Left colon (tissue), 2 donors: ENCODE data around the gene FAM13A. TPM values are rescaled to one million over a fixed set of nuclear protein-coding genes. Genes with fewer than 3 reads are reported as not detected.
"Not testable (repeated sequence)": the region's sequence is repeated elsewhere in the genome, so short reads cannot be mapped to it uniquely, and the experiment has no call there.

Experiments used
- ATAC-seq: fragments of 200-7000 bp; cut with Tn5 transposase; one replicate; pipeline ENCODE4 v1.9.1; 2020; ENCODE audit warnings: mild to moderate bottlenecking, moderate library complexity
- DNase-seq, 2 donors: peaks; one replicate each; pipeline ENCODE4 v3.0.0-alpha.2; 2020
- intact Hi-C, 2 donors: fragments of 100-400 bp; cut with DNase I in 1 of 2; cut with micrococcal nuclease in 1 of 2; formaldehyde crosslinking; loops; one replicate each; pipeline versions ENCODE4 v1.11.2 to v1.14.0; 2022; cut with DNase I, micrococcal nuclease
- long read RNA-seq: library from polyadenylated mRNA; unstranded; transcript quantifications from one replicate; pipeline ENCODE4 v2.0.0, GENCODE V29; 2021
- total RNA-seq, 2 donors: library from RNA; stranded (reverse); fragmentation: NEBNext Ultra II Directional; extraction: Animal tissue kit (Norgen Biotek cat#: 25700); gene quantifications; one replicate each; pipeline ENCODE4 v1.2.1, GENCODE V29; 2021
- donor health status: DM: no; HTN: no; CAD: no.
- donor health status: DM: yes; HTN: yes; CAD: no.

Gene FAM13A
- total RNA-seq, result 10 to 100 TPM; 34.3 to 80.3 TPM
- long read RNA-seq, partial matches to known transcripts, result 5 of 21 reads
- long read RNA-seq, other reads (novel, unspliced or antisense), result 12 of 21 reads

GRCh38 chr4:89056953-89057398, at the start of gene FAM13A:
Gene FAM13A (minus strand): TSS chr4:89057185. CDS start chr4:89056964, 221 bp downstream.
- ATAC-seq, result peak; percentile 95
- peak; percentile 76 to 77 for DNase-seq
- intact Hi-C loops, result no loop called here

- peak; percentile 44 for ATAC-seq
- DNase-seq, result no peak
- intact Hi-C loops, result loop anchor here in 1 of 2 donors (5.0 kb wide), 1 partner anchor 293 kb away; no protein-coding TSS in a partner anchor
Measured at GRCh38 chr4:89105726-89106125, 48.7 kb upstream of the FAM13A start.

GRCh38 chr4:89101256-89102161, 44.5 kb upstream of the FAM13A start:
- ATAC-seq (no peak), DNase-seq (no peak)
- intact Hi-C loops, result no loop called here

GRCh38 chr4:89100853-89101252, 43.9 kb upstream of the FAM13A start:
- intact Hi-C loops, result no loop called here
- DNase-seq (no peak), ATAC-seq (no peak)

- ATAC-seq (no peak), DNase-seq (no peak)
- intact Hi-C loops, result no loop called here
Measured at GRCh38 chr4:89099471-89099870, 42.5 kb upstream of the FAM13A start.

GRCh38 chr4:89099034-89099433, 42.0 kb upstream of the FAM13A start:
- ATAC-seq (no peak), DNase-seq (no peak)
- intact Hi-C loops, result no loop called here

- ATAC-seq (no peak), DNase-seq (no peak)
- intact Hi-C loops, result no loop called here
Measured at GRCh38 chr4:89078300-89078699, 21.3 kb upstream of the FAM13A start.

- intact Hi-C loops, result no loop called here
Measured at GRCh38 chr4:89077761-89078160, 20.8 kb upstream of the FAM13A start.

GRCh38 chr4:89072921-89073320, 15.9 kb upstream of the FAM13A start:
- intact Hi-C loops, result no loop called here
- ATAC-seq, result no peak
- DNase-seq, result no peak

More at GRCh38 chr4:89077761-89078160, 20.8 kb upstream of the FAM13A start:
- DNase-seq (no peak), ATAC-seq (no peak)

- ATAC-seq (no peak), DNase-seq (no peak)
- intact Hi-C loops, result no loop called here
Measured at GRCh38 chr4:89071311-89071710, 14.3 kb upstream of the FAM13A start.

- no peak for ATAC-seq
- no peak for DNase-seq
- intact Hi-C loops, result no loop called here
Measured at GRCh38 chr4:89070041-89070440, 13.1 kb upstream of the FAM13A start.

- intact Hi-C loops, result no loop called here
- ATAC-seq, result no peak
- no peak for DNase-seq
Measured at GRCh38 chr4:89069481-89069880, 12.5 kb upstream of the FAM13A start.

GRCh38 chr4:89067417-89067816, 10.4 kb upstream of the FAM13A start:
- intact Hi-C loops, result no loop called here
- no peak for DNase-seq
- ATAC-seq, result no peak

- ATAC-seq (no peak), DNase-seq (no peak)
- intact Hi-C loops, result no loop called here
Measured at GRCh38 chr4:89064848-89065247, 7.9 kb upstream of the FAM13A start.

GRCh38 chr4:89057844-89058243, 859 bp upstream of the FAM13A start:
- intact Hi-C loops, DNase-seq, ATAC-seq: not testable (repeated sequence)

- no peak for DNase-seq
- ATAC-seq, result peak; percentile 71
- intact Hi-C loops, result no loop called here
Measured at GRCh38 chr4:89056292-89056952, 563 bp downstream of the FAM13A start.

GRCh38 chr4:89055157-89056080, 1.6 kb downstream of the FAM13A start:
- intact Hi-C loops, result no loop called here
- no peak for ATAC-seq
- no peak for DNase-seq

GRCh38 chr4:89054627-89055026, 2.4 kb downstream of the FAM13A start:
- ATAC-seq (no peak), DNase-seq (no peak)
- intact Hi-C loops, result no loop called here

GRCh38 chr4:89049853-89050252, 7.1 kb downstream of the FAM13A start:
- intact Hi-C loops, result no loop called here
- DNase-seq, result no peak
- ATAC-seq, result no peak
